ENCODE measurements around the gene GINS2. TPM values are rescaled to one million over a fixed set of nuclear protein-coding genes. Genes with fewer than 3 reads are reported as not detected.

GINS2 gene
- total and polyA plus RNA-seq, 2 of the 4 experiments (the other 2 are of a cell fraction) = 12.0 to 13.4 TPM

DNA sequence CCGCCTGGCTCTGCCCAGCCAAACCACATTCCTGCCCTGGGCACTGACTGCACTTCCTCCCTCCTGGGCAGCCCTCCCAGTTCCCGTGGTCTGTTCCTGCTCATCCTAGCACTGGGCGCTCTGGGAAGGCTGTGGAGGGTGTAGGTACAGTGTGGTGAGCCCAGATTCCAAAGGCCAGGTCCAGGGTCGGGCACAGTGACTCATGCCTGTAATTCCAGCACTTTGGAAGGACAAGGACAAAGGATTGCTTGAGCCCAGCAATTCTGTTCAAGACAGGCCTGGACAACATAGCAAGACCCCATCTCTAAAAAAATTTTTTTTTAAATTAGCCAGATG is 31.5 kb upstream of the GINS2 start:
- no peak overlapping the region for H3K14ac ChIP-seq (replicated peaks; ENCODE audit: low read depth, low read length)
- no peaks in the 10 kb centered on the region for H3K36me3 ChIP-seq (ENCODE audit: control insufficient read depth, insufficient read depth, low read length)
- in situ Hi-C loops (cut with MboI; ENCODE audit: low sequenced_read_pairs) (no loop called here), intact Hi-C loops (cut with micrococcal nuclease) (no loop called here), dilution Hi-C loops (cut with HindIII; ENCODE audit: low sequenced_read_pairs, unreplicated experiment) (no loop called here)
- peaks cover 3 to 4% of the 10 kb centered on the region in 2 experiments; a peak in 1 of 4 replicates for H3K79me1 ChIP-seq (ENCODE audit: low read depth in 1 of 2, low read length in 2 of 2)
- WGBS, 2 experiments (ENCODE audit: extremely low coverage in 2 of 2, insufficient read length in 1 of 2) = no CpG with 5 or more reads among the region's 4 CpGs
- TF ChIP-seq RFX5 (IDR thresholded peaks at IDR 0.05; ENCODE audit: low read depth, low read length) = no peak
- no peak for TF ChIP-seq MXI1 (IDR thresholded peaks at IDR 0.05; ENCODE audit: borderline replicate concordance, low read depth, low read length)
- TF ChIP-seq FOS (IDR thresholded peaks at IDR 0.05; ENCODE audit: low read depth, low read length) = no peak
- TF ChIP-seq CHD1 (IDR thresholded peaks at IDR 0.05; ENCODE audit: low read depth, low read length) = no peak
- TF ChIP-seq RCOR1 (IDR thresholded peaks at IDR 0.05; ENCODE audit: insufficient replicate concordance, low read length) = no peak
- no peak for TF ChIP-seq SMC3 (IDR thresholded peaks at IDR 0.05; ENCODE audit: low read depth, low read length)
- TF ChIP-seq, protein P1, sequence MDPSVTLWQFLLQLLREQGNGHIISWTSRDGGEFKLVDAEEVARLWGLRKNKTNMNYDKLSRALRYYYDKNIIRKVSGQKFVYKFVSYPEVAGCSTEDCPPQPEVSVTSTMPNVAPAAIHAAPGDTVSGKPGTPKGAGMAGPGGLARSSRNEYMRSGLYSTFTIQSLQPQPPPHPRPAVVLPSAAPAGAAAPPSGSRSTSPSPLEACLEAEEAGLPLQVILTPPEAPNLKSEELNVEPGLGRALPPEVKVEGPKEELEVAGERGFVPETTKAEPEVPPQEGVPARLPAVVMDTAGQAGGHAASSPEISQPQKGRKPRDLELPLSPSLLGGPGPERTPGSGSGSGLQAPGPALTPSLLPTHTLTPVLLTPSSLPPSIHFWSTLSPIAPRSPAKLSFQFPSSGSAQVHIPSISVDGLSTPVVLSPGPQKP (IDR thresholded peaks at IDR 0.05; ENCODE audit: borderline replicate concordance, low read depth, low read length) = no peak
- TF ChIP-seq, protein P2, sequence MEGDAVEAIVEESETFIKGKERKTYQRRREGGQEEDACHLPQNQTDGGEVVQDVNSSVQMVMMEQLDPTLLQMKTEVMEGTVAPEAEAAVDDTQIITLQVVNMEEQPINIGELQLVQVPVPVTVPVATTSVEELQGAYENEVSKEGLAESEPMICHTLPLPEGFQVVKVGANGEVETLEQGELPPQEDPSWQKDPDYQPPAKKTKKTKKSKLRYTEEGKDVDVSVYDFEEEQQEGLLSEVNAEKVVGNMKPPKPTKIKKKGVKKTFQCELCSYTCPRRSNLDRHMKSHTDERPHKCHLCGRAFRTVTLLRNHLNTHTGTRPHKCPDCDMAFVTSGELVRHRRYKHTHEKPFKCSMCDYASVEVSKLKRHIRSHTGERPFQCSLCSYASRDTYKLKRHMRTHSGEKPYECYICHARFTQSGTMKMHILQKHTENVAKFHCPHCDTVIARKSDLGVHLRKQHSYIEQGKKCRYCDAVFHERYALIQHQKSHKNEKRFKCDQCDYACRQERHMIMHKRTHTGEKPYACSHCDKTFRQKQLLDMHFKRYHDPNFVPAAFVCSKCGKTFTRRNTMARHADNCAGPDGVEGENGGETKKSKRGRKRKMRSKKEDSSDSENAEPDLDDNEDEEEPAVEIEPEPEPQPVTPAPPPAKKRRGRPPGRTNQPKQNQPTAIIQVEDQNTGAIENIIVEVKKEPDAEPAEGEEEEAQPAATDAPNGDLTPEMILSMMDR (conservative IDR thresholded peaks at IDR 0.05; ENCODE audit: low read depth, low read length) = no peak
- TF ChIP-seq MAZ (IDR thresholded peaks at IDR 0.05; ENCODE audit: borderline replicate concordance, low read depth, low read length) = no peak
- TF ChIP-seq NFE2L2 (IDR thresholded peaks at IDR 0.05; ENCODE audit: low read depth, low read length) = no peak
- TF ChIP-seq, protein P3, sequence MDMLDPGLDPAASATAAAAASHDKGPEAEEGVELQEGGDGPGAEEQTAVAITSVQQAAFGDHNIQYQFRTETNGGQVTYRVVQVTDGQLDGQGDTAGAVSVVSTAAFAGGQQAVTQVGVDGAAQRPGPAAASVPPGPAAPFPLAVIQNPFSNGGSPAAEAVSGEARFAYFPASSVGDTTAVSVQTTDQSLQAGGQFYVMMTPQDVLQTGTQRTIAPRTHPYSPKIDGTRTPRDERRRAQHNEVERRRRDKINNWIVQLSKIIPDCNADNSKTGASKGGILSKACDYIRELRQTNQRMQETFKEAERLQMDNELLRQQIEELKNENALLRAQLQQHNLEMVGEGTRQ (IDR thresholded peaks at IDR 0.05; ENCODE audit: low read depth, low read length) = no peak
- TF ChIP-seq POLR2A (IDR thresholded peaks at IDR 0.05; ENCODE audit: low read depth, low read length) = no peak
- TF ChIP-seq BHLHE40 (IDR thresholded peaks at IDR 0.05; ENCODE audit: low read depth, low read length) = no peak
- no peak for TF ChIP-seq CEBPB (IDR thresholded peaks at IDR 0.05; ENCODE audit: low read depth, low read length)
- no peak for TF ChIP-seq RAD21 (IDR thresholded peaks at IDR 0.05; ENCODE audit: low read length)
- no peak for TF ChIP-seq MAFK (IDR thresholded peaks at IDR 0.05; ENCODE audit: low read depth, low read length)
- no peak overlapping the region for H2AK5ac ChIP-seq (ENCODE audit: low read depth, low read length)
- no peak overlapping the region for H4K5ac ChIP-seq (ENCODE audit: low read depth, low read length)
- no peak overlapping the region for H3K4me3 ChIP-seq (ENCODE audit: insufficient read depth, low read depth, low read length)
- peaks cover 3% of the 10 kb centered on the region; the same call in 1 of the 2 replicates for H3K4me1 ChIP-seq (ENCODE audit: control insufficient read depth, insufficient read depth, low read length)
- DNase-seq = no peak
- no peak overlapping the region for H2BK5ac ChIP-seq (ENCODE audit: low read depth, low read length, poor library complexity, severe bottlenecking)
- BruUV-seq (replicated peaks) = TSS peak; percentile 13
- H3K9me3 ChIP-seq (ENCODE audit: control insufficient read depth, insufficient read depth, low read length) = no peaks in the 10 kb centered on the region
- H2AK9ac ChIP-seq (replicated peaks; ENCODE audit: low read depth, low read length, poor library complexity) = peak overlapping the region; percentile 47
- H3K9me1 ChIP-seq (ENCODE audit: insufficient read depth, low read length) = no peaks in the 10 kb centered on the region
- no peak overlapping the region for H3K56ac ChIP-seq (ENCODE audit: extremely low read depth, insufficient read depth, low read length)
- H3K27me3 ChIP-seq (ENCODE audit: control insufficient read depth, insufficient read depth, low read length) = no peaks in the 10 kb centered on the region; the same call in 1 of the 2 replicates
- H2AFZ ChIP-seq (replicated peaks; ENCODE audit: low read length, poor library complexity) = no peak overlapping the region
- H4K8ac ChIP-seq (ENCODE audit: low read depth in 2 of 2, low read length in 2 of 2) = no peak overlapping the region
- no peak overlapping the region for H3K4me2 ChIP-seq (ENCODE audit: low read depth, low read length)
- no peak overlapping the region for H3K18ac ChIP-seq (ENCODE audit: low read depth, low read length)
- no peak overlapping the region for H2BK20ac ChIP-seq (ENCODE audit: low read depth, low read length)
- H3K27ac ChIP-seq (ENCODE audit: insufficient read depth, low read length) = no peak overlapping the region
- ATAC-seq (ENCODE audit: low read depth) = no peak
- ChIA-PET CTCF (no interaction called here), POLR2A (ENCODE audit: unreplicated experiment) (no interaction called here)
- H4K20me1 ChIP-seq (ENCODE audit: insufficient read depth, low read length) = peaks cover 13% of the 10 kb centered on the region
- no peak overlapping the region for H2BK120ac ChIP-seq (ENCODE audit: low read depth, low read length)
- no peak overlapping the region for H3K23ac ChIP-seq (ENCODE audit: low read depth, low read length)
- H4K91ac ChIP-seq (ENCODE audit: insufficient read depth, low read depth, low read length) = no peak overlapping the region
- no peak overlapping the region for H2BK15ac ChIP-seq (ENCODE audit: low read depth, low read length)
- H3K9ac ChIP-seq (ENCODE audit: low read depth, low read length) = no peak overlapping the region
- no peak overlapping the region for H3K4ac ChIP-seq (ENCODE audit: low read depth, low read length)
